KMS-11 (cell line): ENCODE data around the gene GPS1.

ENCODE experiments used
- H2AFZ ChIP-seq: fragments of 200-600 bp; sonication (generic); 2 replicates; pipeline ENCODE4 v1.6.1; 2016; ENCODE audit warnings: antibody characterized with exemption, mixed run types, low read depth
- H3K27ac ChIP-seq: fragments of 200-600 bp; sonication (generic); 2 replicates; pipeline ENCODE4 v1.6.1; 2016; ENCODE audit warnings: mild to moderate bottlenecking, mixed run types
- H3K27me3 ChIP-seq: fragments of 200-600 bp; sonication (generic); 2 replicates; pipeline ENCODE4 v1.6.1; 2017; ENCODE audit warnings: mild to moderate bottlenecking, low read depth, mixed run types, moderate library complexity; ENCODE audit not compliant: insufficient read depth
- H3K36me3 ChIP-seq: fragments of 200-600 bp; sonication (generic); 2 replicates; pipeline ENCODE4 v1.6.1; 2017; ENCODE audit warnings: mild to moderate bottlenecking, mixed run types; ENCODE audit not compliant: insufficient read depth
- H3K4me1 ChIP-seq: fragments of 200-600 bp; sonication (generic); 2 replicates; pipeline ENCODE4 v1.6.1; 2016; ENCODE audit warnings: mild to moderate bottlenecking, low read depth, mixed run types; ENCODE audit not compliant: poor library complexity, severe bottlenecking
- H3K4me2 ChIP-seq: fragments of 200-600 bp; sonication (generic); 2 replicates; pipeline ENCODE4 v1.7.0; 2016; ENCODE audit warnings: mild to moderate bottlenecking, mixed run types
- H3K4me3 ChIP-seq: fragments of 200-600 bp; sonication (generic); IDR thresholded peaks from 2 replicates; pipeline ENCODE4 v1.6.1; 2017; ENCODE audit warnings: low read depth, low read length, mixed read lengths; ENCODE audit not compliant: insufficient read depth
- H3K79me2 ChIP-seq: fragments of 200-600 bp; sonication (generic); 2 replicates; pipeline ENCODE4 v1.6.1; 2016; ENCODE audit warnings: low read depth, mixed run types; ENCODE audit not compliant: insufficient read depth
- H3K9ac ChIP-seq: fragments of 200-600 bp; sonication (generic); 2 replicates; pipeline ENCODE4 v1.6.1; 2016; ENCODE audit warnings: mild to moderate bottlenecking, mixed run types
- H4K20me1 ChIP-seq: fragments of 200-600 bp; sonication (generic); 2 replicates; pipeline ENCODE4 v1.6.1; 2016; ENCODE audit warnings: mild to moderate bottlenecking, mixed run types; ENCODE audit not compliant: insufficient read depth
- TF ChIP-seq, protein P1 (sequence below): fragments of 200-600 bp; sonication (generic); conservative IDR thresholded peaks from 2 replicates; pipeline ENCODE4 v1.6.1; 2017; ENCODE audit warnings: low read depth, mild to moderate bottlenecking, antibody characterized with exemption, low read length, moderate library complexity, mixed read lengths

GPS1 gene

GRCh38 chr17:82096709-82097183 is 45.0 kb downstream of the GPS1 start:
- Histone ChIP-seq H4K20me1 (peaks cover 13% of the 10 kb centered on the region; the same call in 1 of the 2 replicates), H2AFZ (no peak overlapping the region), H3K36me3 (peaks cover 17% of the 10 kb centered on the region; the same call in 1 of the 2 replicates), H3K9ac (peak overlapping the region; percentile 92), H3K4me1 (peaks cover 27% of the 10 kb centered on the region), H3K79me2 (peaks cover 41% of the 10 kb centered on the region), H3K4me3 (no peak overlapping the region), H3K27ac (peak overlapping the region; percentile 84), H3K4me2 (peak overlapping the region; percentile 93), H3K27me3 (no peaks in the 10 kb centered on the region)
- TF ChIP-seq, protein P1, sequence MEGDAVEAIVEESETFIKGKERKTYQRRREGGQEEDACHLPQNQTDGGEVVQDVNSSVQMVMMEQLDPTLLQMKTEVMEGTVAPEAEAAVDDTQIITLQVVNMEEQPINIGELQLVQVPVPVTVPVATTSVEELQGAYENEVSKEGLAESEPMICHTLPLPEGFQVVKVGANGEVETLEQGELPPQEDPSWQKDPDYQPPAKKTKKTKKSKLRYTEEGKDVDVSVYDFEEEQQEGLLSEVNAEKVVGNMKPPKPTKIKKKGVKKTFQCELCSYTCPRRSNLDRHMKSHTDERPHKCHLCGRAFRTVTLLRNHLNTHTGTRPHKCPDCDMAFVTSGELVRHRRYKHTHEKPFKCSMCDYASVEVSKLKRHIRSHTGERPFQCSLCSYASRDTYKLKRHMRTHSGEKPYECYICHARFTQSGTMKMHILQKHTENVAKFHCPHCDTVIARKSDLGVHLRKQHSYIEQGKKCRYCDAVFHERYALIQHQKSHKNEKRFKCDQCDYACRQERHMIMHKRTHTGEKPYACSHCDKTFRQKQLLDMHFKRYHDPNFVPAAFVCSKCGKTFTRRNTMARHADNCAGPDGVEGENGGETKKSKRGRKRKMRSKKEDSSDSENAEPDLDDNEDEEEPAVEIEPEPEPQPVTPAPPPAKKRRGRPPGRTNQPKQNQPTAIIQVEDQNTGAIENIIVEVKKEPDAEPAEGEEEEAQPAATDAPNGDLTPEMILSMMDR, result no peak

DNA sequence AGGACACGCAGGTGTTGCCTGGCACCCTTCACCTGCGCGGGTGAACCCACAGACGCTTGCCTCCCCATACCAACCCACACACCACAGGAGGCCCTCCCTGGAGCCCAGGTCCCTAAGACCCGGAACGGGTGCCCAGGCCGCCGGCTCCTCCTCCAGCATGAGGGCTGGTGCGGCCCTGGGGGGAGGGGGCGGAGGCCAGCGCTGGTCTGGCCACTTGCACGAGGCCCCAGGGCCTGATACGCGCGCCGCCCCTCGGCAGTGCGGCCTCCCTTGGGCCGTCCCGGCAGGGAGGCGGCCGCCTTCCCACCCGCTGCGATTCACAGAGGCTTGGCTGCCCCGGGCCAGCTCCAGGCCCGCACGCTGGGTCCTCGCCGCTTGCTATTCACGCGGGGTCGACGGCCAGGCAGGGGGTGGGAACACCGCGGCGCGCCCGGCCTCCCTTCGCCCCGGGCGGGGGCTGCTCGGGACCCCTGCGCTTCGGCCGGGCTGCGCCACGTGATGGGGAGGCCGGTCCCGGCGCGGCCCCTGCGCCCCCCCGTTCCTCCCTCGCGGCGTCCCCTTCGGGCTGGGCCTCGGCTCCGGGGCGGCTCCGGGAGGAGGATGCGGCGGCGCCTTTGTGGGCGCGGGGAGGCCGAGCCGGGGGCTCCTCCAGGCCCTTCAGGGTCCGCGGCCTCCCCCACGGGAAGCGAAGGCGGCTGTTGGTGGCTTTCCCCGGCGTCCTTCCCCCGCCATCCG is 45.7 kb downstream of the GPS1 start:
- Histone ChIP-seq H3K27me3 (no peaks in the 10 kb centered on the region), H3K79me2 (peaks cover 41% of the 10 kb centered on the region), H3K27ac (peak overlapping the region; percentile 84), H3K4me1 (peaks cover 27% of the 10 kb centered on the region), H3K4me3 (no peak overlapping the region), H3K36me3 (peaks cover 13% of the 10 kb centered on the region; the same call in 1 of the 2 replicates), H3K9ac (peak overlapping the region; percentile 92), H2AFZ (peak overlapping the region; percentile 34), H4K20me1 (peaks cover 13% of the 10 kb centered on the region; the same call in 1 of the 2 replicates), H3K4me2 (peak overlapping the region; percentile 93)
- TF ChIP-seq, protein P1, result no peak

DNA sequence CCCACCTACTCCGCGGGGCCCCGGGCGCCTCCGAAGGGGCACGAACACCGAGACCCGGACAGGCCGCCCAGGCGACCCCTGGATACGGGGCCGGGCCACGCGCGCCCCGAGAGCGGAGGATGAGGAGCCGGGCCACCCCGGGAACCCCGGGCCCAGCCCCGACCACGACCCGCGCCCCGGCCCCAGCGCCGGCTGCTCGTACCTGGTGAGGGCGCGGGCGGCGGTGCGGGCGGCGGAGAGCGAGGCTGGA is 46.1 kb downstream of the GPS1 start:
- Histone ChIP-seq H4K20me1 (peaks cover 13% of the 10 kb centered on the region; the same call in 1 of the 2 replicates), H3K9ac (peak overlapping the region; percentile 92), H3K27me3 (no peaks in the 10 kb centered on the region), H3K27ac (peak overlapping the region; percentile 84), H3K36me3 (peaks cover 11% of the 10 kb centered on the region; the same call in 1 of the 2 replicates), H3K79me2 (peaks cover 42% of the 10 kb centered on the region), H3K4me1 (peaks cover 27% of the 10 kb centered on the region), H3K4me3 (no peak overlapping the region), H3K4me2 (peak overlapping the region; percentile 93), H2AFZ (peak overlapping the region; percentile 34)
- TF ChIP-seq, protein P1, result no peak

DNA sequence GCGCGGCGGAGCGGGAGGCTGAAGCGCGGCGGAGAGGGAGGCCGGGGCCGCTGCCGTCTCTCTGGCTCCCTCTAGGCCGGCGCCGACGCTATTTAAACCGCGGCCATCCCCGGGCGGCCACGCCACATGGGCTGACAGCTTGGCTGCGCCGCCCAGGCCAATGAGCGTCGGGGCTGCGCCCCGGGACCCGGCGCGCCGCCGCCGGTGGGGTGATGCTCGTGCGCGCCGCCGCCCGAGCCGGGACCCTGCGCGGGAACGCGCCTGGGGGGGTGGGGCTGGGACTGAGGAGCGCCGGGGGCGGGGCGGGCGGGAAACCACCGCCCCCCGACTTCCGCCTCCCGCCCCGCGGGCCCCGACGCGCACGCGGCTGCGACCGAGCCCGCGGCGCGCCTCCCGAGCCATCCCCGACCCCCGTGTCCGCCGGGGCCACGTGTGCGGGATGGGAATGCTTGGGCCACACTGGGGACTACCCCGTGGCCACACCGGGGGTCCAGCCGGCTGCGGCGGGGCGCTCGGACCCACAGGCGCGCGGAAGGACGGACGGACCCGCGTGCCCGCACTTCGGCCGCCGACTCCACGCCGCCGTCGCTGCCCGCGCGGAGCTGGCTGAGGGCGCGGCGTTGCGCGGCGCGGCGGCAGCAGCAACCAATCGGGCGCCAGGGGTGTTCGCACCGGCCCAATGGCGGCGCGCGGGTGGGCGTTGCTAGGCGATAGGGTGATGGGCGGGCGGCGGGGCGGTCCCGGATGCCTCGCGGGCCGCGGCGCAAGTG is 46.7 kb downstream of the GPS1 start, which contains the start of gene FASN:
Gene FASN (minus strand): TSS at position 68 of the 770 bp plus-strand sequence. CDS start 1,791 bp downstream, outside the sequence.
- Histone ChIP-seq H2AFZ (peak within 1 kb of the TSS; percentile 53), H3K27me3 (no peaks in the 10 kb centered on the region), H3K4me1 (peaks cover 27% of the 10 kb centered on the region), H3K79me2 (peaks cover 45% of the 10 kb centered on the region), H3K27ac (peak within 1 kb of the TSS; percentile 94), H3K4me2 (peak within 1 kb of the TSS; percentile 97), H3K36me3 (peaks cover 7% of the 10 kb centered on the region; the same call in 1 of the 2 replicates), H3K9ac (peak within 1 kb of the TSS; percentile 96), H3K4me3 (no peak within 1 kb of the TSS), H4K20me1 (peaks cover 13% of the 10 kb centered on the region; the same call in 1 of the 2 replicates)
- TF ChIP-seq, protein P1, result no peak; the same call in 1 of the 2 replicates
